NCI-H774 (cell line): ENCODE measurements around the gene OSBP2.

ENCODE experiments used
- DNase-seq: peaks from one replicate; lab custom pipeline; 2025; lab: John Stamatoyannopoulos, UW

Gene OSBP2

GRCh38 chr22:30881361-30882183 is 186.9 kb downstream of the OSBP2 start:
- no peak for DNase-seq

DNA sequence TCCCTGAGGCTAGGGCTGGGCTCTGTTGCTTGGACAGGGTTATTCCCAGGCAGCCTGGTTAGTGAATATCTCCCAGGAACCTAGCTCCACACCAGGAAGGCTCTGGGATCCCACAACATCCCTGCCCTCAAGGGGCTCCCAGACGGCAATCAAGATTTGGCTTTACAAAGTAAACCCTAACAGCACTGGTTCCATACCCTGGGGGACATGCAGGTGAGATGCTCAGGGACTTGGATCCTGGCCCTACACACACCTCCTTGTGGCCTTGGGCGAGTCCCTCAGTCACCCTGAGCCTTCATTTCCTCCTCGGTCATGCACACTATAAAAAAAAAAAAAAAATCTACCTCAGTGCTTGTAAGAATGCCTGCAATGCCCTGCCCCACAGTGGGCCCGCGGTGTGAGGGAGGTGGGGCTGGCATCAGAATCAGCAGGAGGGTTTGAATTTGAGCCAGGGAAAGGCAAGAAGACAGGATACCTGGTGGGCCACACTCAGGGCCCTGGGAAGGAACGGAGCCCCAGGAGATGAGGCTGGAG is 187.6 kb downstream of the OSBP2 start:
- DNase-seq, result no peak

DNA sequence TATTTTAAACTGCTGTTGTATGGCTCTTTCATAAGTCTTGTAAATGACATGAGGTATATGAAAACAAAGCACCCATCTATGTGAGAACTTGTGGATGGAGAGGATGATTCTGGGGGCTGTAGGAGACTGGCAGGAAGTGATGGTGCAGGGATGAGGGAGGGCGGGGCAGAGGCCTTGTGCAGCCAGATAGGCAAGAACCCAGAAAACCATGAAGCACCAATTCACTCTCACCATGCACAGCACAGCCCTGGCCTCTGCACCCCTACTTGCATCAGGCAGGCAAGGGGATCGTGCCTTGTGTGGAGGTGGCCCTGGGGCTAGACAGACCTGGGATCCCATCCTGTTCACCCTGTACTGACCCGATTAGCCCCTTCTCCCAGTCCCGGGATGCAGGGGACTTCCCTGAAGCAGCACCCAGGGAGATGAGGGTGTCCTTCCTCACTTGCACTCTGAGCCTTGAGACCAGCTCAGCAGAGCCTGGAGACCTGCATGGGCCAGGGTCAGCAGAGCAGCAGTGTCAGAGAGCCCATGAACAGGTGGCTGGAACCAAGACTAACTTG is 188.4 kb downstream of the OSBP2 start:
- DNase-seq, result no peak

DNA sequence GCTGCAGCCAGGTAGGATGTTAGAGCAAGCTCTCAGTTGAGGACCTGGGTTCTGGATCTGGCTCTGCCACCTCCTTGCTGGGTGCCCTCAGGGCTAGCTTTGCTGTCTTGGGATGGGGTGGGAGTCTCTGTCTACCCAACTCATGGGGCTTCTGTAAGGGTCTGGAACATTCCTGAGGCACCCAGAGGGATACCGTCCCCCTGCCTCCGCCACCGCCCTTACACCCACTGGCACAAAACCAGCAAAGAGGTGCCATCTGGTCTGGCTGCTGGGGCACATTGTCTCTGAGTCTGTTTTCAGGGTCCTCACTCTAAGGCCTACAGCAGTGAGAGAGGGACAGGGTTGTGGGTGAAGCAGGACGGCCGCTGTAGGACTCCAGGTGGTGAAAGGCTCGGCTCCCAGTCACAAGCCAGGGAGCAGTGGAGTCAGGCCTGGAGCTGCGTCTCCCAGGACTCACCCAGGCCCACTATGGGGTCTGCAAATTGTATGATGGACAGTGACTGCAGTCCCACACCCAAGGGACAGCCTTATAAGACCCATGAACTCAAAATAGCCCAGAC is 189.0 kb downstream of the OSBP2 start:
- no peak for DNase-seq

GRCh38 chr22:30884211-30885000 is 189.7 kb downstream of the OSBP2 start:
- no peak for DNase-seq

DNA sequence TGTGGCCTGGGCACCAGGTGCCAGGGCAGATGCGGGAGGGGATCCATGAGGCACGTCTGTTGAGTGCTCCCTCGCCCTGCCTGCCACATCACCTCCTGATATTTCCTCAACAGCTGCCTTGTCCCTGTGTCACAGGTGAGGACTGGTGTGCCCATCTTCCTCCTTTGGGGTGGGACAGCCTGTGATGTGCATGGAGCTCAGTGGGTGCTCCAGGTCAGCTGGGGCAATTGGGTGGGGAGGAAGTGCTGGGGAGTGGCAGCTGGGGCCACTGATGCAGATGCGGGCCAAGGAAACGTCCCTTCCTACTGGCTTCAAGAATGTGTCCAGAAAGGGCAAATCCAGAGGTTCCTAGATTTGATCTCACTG is 190.3 kb downstream of the OSBP2 start:
- DNase-seq, result no peak

GRCh38 chr22:30885591-30885990 is 190.9 kb downstream of the OSBP2 start:
- no peak for DNase-seq

DNA sequence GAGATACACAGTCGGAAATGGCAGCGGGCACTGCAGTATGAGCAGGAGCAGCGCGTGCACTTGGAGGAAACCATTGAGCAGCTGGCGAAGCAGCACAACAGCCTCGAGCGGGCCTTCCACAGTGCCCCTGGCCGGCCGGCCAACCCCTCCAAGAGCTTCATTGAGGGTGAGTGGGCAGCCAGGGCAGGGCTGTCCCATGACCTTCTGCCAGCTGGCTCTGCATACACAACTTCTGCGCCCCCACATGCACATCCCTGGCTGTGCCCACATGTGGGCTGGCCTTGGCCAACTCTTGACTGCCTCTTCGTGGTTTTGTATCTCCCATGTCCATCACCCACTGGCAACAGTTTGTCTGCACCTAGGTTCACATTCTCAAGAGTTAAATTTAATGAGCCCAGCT is 192.8 kb downstream of the OSBP2 start:
- DNase-seq, result no peak

DNA sequence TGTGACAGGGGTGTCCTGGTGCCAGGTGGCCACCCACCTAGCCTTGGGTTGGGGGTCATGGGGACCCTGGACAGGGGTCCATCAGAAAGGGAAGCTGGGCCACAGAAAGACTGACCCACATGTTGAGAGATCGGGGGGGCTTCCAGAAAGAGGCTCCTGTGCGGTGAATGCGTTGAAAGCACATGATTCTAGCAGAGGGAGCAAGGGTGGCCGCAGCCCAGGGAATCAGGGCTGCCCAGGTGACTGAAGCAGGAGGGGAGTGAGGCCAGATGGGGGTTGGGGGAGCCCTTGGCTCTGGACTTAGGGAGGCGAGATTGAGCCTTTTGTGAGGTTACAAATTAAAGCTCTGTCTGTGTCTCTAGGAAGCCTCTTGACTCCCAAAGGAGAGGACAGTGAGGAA is 193.2 kb downstream of the OSBP2 start:
- DNase-seq, result no peak

DNA sequence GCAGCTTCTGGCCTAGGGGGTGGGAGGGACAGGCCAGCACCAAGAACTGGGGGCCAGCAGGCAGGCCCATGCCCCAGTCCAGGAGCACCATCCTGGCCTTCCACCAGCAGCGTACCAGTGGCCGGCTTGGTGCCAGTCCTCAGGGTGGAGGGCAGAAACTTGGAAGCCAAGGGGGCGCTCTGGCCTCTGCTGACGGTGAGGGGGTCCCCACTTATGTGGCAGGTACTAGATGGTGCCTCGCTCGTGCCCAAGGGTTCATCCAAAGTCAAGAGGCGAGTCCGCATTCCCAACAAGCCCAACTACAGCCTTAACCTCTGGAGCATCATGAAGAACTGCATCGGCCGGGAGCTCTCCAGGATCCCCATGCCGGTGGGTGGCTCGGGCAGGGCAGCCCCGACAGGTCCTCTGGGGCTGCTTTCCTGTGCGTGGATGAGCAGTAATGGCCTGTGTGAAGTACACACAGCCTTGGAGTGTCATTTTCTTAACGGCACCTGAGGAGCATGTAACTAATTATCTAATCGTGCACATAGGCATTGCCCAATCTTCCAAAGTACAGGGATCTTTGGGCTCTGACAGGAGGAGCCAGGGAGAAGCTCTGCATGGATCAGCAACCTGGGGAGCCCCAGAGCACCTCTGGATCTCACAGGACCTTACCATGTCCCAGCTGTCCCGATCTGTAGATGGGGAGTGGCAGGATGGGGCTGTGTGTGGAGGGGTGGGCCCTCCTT is 194.8 kb downstream of the OSBP2 start:
- no peak for DNase-seq

DNA sequence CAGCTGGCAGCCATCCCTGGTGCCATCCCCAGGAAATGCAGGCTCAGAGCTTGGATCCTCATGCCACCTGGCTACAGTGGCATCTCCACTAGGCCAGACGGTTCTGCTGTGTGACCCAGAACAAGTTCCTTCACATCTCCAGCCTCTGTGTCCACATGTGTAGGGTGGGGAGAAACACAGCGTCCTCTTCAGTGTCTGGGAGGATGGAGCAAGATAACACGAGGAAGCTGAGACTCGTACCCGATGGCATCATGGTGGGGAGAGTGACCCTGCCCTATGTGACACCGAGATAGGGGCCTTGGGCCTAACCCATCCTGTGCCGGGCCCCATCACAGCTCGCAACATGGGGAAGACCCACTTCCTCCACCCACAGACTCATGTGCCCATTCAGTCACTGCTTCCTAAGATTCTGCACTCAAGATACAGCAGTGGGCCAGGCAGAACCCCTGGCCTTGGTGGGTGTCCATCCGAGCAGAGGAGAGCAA is 195.4 kb downstream of the OSBP2 start:
- DNase-seq, result no peak

GRCh38 chr22:30890686-30891442 is 196.2 kb downstream of the OSBP2 start:
- DNase-seq, result no peak

DNA sequence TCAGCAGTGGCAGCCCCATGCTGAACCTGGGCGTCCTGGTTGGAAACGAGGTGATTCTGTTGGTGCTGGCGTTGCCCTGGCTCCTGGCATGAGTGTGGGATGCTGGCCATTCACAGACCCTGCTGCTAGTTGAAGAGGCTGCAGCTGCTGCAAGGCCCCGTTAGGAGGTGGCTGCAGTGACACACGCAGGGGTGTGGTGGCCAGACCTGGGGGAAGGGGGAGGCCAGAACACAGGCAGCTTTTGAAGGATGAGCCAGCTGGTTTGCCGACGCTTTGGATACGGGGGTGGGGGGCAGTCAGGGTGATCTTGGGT is 196.7 kb downstream of the OSBP2 start:
- DNase-seq, result no peak

DNA sequence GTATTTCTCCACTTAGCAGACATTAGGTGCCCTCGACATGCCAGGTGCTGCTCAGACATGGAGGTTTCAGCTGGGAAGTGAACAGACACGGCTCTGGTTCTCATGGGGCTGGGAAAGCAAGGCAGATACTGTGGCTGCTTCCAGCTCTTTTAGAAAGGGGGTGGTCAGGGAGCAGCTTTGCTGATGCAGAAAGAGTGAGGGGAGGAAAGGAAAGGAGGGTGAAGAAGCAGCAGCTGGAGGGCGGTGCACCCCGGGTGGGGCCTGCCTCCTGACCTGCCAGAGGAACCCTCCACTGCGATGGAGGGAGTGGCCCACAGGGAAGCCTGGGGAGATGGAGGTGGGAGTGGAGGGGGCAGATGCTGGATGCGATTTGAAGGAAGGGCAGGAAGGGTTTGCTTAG is 197.1 kb downstream of the OSBP2 start:
- no peak for DNase-seq

DNA sequence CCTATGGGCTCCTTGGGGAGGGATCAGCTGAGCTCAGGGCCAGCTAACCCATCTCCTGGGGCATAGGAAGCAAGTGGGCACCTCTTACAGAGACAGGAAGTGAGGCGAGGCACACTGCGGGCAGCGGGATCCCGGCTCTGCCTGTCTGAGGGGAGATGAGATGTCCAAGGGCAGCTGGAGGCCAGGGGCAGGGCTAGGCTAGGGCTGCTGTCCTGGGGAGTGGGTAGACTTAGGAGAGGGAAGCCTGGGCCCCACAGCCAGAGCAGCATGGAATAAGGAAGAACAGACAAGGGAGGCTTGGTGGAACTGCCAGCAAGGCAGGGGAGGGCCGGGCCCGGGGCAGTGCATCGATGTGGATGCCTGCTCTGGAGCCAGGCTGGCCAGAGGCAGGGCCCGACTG is 197.6 kb downstream of the OSBP2 start:
- no peak for DNase-seq

DNA sequence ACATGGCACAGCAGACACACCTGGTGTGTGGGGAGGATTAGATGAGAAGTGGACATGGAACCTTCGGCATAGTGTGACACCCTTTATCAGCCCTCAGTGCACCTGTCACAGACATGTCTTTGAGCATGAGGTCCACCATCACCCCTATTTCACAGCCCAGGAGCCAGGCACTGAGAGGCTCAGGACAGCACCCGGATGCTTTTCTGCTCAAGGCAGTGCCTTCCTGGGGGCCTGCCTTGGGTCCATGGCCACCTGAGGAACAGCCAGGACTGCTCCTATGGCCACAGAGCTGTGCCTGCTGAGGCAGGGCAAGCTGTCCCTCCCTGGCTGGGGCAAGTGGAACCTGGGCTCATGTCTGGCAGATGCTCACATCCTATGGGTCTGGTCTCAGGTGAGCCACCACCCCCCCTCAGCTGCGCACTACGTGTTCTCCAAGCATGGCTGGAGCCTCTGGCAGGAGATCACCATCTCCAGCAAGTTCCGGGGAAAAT is 198.1 kb downstream of the OSBP2 start:
- no peak for DNase-seq

DNA sequence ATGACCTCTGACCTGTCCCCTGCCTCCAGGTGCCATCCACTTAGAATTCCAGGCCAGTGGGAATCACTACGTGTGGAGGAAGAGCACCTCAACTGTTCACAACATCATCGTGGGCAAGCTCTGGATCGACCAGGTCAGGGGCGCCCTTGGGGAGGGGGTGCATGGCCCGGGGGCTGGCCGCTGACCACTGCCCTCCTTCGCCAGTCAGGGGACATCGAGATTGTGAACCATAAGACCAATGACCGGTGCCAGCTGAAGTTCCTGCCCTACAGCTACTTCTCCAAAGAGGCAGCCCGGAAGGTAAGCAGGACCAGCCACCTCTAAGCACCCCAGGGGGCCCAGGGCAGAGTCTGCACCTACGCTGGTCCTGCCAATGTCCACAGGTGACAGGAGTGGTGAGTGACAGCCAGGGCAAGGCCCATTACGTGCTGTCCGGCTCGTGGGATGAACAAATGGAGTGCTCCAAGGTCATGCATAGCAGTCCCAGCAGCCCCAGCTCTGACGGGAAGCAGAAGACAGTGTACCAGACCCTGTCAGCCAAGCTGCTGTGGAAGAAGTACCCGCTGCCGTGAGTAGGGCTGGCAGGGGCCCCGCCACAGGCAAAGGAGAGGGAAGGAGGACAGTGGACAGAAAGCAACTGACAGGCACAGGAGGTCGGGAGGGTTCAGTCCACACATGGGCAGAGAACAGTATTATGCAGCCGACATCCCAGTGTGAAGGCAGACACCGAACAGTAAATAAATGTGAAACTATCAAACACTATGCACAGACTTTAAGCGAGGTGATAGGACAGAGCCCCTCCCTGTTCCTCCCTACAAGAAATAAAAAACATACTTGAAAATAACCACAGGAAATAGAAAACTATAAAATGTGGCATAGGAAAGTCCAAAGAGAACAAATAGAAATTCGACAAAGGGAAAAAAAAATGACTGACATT is 199.0 kb downstream of the OSBP2 start:
- no peak for DNase-seq

DNA sequence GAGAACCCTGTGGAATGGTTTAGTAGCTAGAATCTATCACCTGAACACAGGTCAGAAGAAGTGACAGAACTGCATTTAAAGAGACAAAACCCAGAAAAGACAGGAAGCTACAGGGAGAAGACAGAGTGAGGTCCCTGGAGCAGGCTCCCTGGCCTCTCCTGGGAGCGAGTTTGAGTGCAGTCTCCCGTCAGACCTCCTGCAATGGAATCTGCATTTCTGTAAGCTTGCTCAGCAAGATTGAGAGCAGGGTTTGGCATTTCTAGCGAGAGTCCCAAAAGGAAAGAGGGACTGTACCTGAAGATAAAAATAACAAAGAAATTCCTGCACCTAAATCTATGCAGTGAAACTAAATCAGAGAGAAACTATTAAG is 199.7 kb downstream of the OSBP2 start:
- no peak for DNase-seq

GRCh38 chr22:30902496-30903357 is 208.1 kb downstream of the OSBP2 start:
- DNase-seq, result no peak
